HG03342 (cell line): ENCODE measurements around the gene GYPA.
"Not testable (repeated sequence)": the region's sequence is repeated elsewhere in the genome, so short reads cannot be mapped to it uniquely, and the experiment has no call there.

Experiments used
- ATAC-seq: cut with Tn5 transposase; IDR thresholded peaks from one replicate; pipeline ENCODE4 v1.9.1; 2021; ENCODE audit warnings: mild to moderate bottlenecking, moderate library complexity; ENCODE audit not compliant: unreplicated experiment

Gene GYPA

GRCh38 chr4:144129336-144129875, 11.1 kb downstream of the GYPA start:
- not testable (repeated sequence) for ATAC-seq

GRCh38 chr4:144128709-144129320, 11.7 kb downstream of the GYPA start:
- ATAC-seq, result not testable (repeated sequence)

GRCh38 chr4:144125109-144125508, 15.4 kb downstream of the GYPA start:
- not testable (repeated sequence) for ATAC-seq

- ATAC-seq, result not testable (repeated sequence)
Observed at GRCh38 chr4:144123982-144124635, 16.4 kb downstream of the GYPA start.

GRCh38 chr4:144123269-144123668, 17.2 kb downstream of the GYPA start:
- not testable (repeated sequence) for ATAC-seq

- ATAC-seq, result not testable (repeated sequence)
Observed at GRCh38 chr4:144119752-144120151, 20.8 kb downstream of the GYPA start.

GRCh38 chr4:144115519-144115918, 25.0 kb downstream of the GYPA start:
- ATAC-seq, result peak; percentile 59

GRCh38 chr4:144113546-144113945, 27.0 kb downstream of the GYPA start:
- no peak for ATAC-seq

- no peak for ATAC-seq
Observed at GRCh38 chr4:144104509-144105130, 35.9 kb downstream of the GYPA start.

- not testable (repeated sequence) for ATAC-seq
Observed at GRCh38 chr4:144097776-144098175, 42.7 kb downstream of the GYPA start.

GRCh38 chr4:144093995-144094394, 46.5 kb downstream of the GYPA start:
- not testable (repeated sequence) for ATAC-seq

- not testable (repeated sequence) for ATAC-seq
Observed at GRCh38 chr4:144091181-144091580, 49.3 kb downstream of the GYPA start.

- ATAC-seq, result no peak
Observed at GRCh38 chr4:144090744-144091143, 49.8 kb downstream of the GYPA start.

- not testable (repeated sequence) for ATAC-seq
Observed at GRCh38 chr4:144082053-144082452, 58.5 kb downstream of the GYPA start.

- not testable (repeated sequence) for ATAC-seq
Observed at GRCh38 chr4:144080135-144080534, 60.4 kb downstream of the GYPA start.

GRCh38 chr4:144078746-144079145, 61.8 kb downstream of the GYPA start:
- not testable (repeated sequence) for ATAC-seq

GRCh38 chr4:144061556-144061955, 79.0 kb downstream of the GYPA start:
- not testable (repeated sequence) for ATAC-seq

- ATAC-seq, result not testable (repeated sequence)
Observed at GRCh38 chr4:144060234-144060859, 80.2 kb downstream of the GYPA start.
